HepG2 (cell line): ENCODE measurements around the gene NAA35. TPM values are rescaled to one million over a fixed set of nuclear protein-coding genes. Genes with fewer than 3 reads are reported as not detected.

ENCODE experiments used
- FOXP1 ChIP-seq, 2 experiments: fragments of 450-650 bp in 1 of 2; IDR thresholded peaks; 2 replicates each; pipeline ENCODE4 v1.6.1; 2017 to 2018; ENCODE audit warnings: antibody characterized with exemption in 1 of 2
- KDM1A ChIP-seq: IDR thresholded peaks from 2 replicates; pipeline ENCODE4 v1.6.1; 2016; ENCODE audit warnings: missing compliant biosample characterization
- KLF12 ChIP-seq: sonication (generic); formaldehyde crosslinking; IDR thresholded peaks from 2 replicates; pipeline ENCODE4 v1.4.0; 2020; ENCODE audit warnings: missing genetic modification reagents, borderline replicate concordance
- MAX ChIP-seq: IDR thresholded peaks from 2 replicates; pipeline ENCODE4 v1.6.1; 2012; ENCODE audit warnings: inconsistent platforms
- MBD4 ChIP-seq: IDR thresholded peaks from 2 replicates; pipeline ENCODE4 v1.6.1; 2012; ENCODE audit warnings: low read length, inconsistent platforms, borderline replicate concordance
- MED1 ChIP-seq: sonication (generic); formaldehyde crosslinking; IDR thresholded peaks from 2 replicates; pipeline ENCODE4 v1.4.0; 2020; ENCODE audit warnings: missing genetic modification reagents
- MXD4 ChIP-seq: IDR thresholded peaks from 2 replicates; pipeline ENCODE4 v1.6.1; 2016; ENCODE audit warnings: mild to moderate bottlenecking, missing biosample characterization, missing genetic modification reagents
- MYPOP ChIP-seq: sonication (generic); formaldehyde crosslinking; IDR thresholded peaks from 2 replicates; pipeline ENCODE4 v1.8.1; 2023; ENCODE audit warnings: mild to moderate bottlenecking, moderate library complexity, missing genetic modification reagents
- NAIF1 ChIP-seq: sonication (generic); formaldehyde crosslinking; IDR thresholded peaks from 2 replicates; pipeline ENCODE4 v1.5.0; 2020; ENCODE audit warnings: mild to moderate bottlenecking, missing genetic modification reagents, borderline replicate concordance
- NFKBIZ ChIP-seq: IDR thresholded peaks from 2 replicates; pipeline ENCODE4 v1.6.1; 2018; ENCODE audit warnings: missing genetic modification reagents, missing compliant biosample characterization
- PATZ1 ChIP-seq: sonication (generic); formaldehyde crosslinking; IDR thresholded peaks from 2 replicates; pipeline ENCODE4 v1.4.0; 2020; ENCODE audit warnings: missing genetic modification reagents
- POLR2A ChIP-seq, 2 experiments: IDR thresholded peaks; 2 replicates each; pipeline ENCODE4 v1.6.1; 2011; ENCODE audit warnings: low read depth in 2 of 2, low read length in 2 of 2, mild to moderate bottlenecking in 1 of 2, moderate library complexity in 1 of 2; ENCODE audit not compliant: insufficient read depth in 1 of 2
- POLR2AphosphoS5 ChIP-seq: IDR thresholded peaks from 2 replicates; pipeline ENCODE4 v1.6.1; 2012; ENCODE audit warnings: low read depth, low read length
- SIN3A ChIP-seq: IDR thresholded peaks from 2 replicates; pipeline ENCODE4 v1.6.1; 2011; ENCODE audit warnings: low read depth, mild to moderate bottlenecking, control low read depth, low read length, borderline replicate concordance
- SOX6 ChIP-seq, 2 experiments: fragments of 450-650 bp in 1 of 2; sonication (generic) in 1 of 2; formaldehyde crosslinking in 1 of 2; IDR thresholded peaks; 2 replicates each; pipeline versions ENCODE4 v1.4.0 to v1.6.1; 2017 to 2020; ENCODE audit warnings: antibody characterized with exemption in 1 of 2, mild to moderate bottlenecking in 1 of 2, missing genetic modification reagents in 1 of 2
- TBL1XR1 ChIP-seq: fragments of 150-350 bp; IDR thresholded peaks from 2 replicates; pipeline ENCODE4 v1.6.1; 2014; ENCODE audit warnings: borderline replicate concordance, low read length; ENCODE audit not compliant: partially characterized antibody
- TCF7 ChIP-seq: sonication (generic); IDR thresholded peaks from 2 replicates; pipeline ENCODE4 v1.6.1; 2016; ENCODE audit warnings: antibody characterized with exemption, low read depth
- YY1 ChIP-seq: IDR thresholded peaks from 2 replicates; pipeline ENCODE4 v1.6.1; 2011; ENCODE audit warnings: low read length, low read depth, moderate library complexity, mild to moderate bottlenecking; ENCODE audit not compliant: insufficient read depth, insufficient replicate concordance
- ZC3H13 ChIP-seq: sonication (generic); formaldehyde crosslinking; IDR thresholded peaks from 2 replicates; pipeline ENCODE4 v1.8.1; 2023; ENCODE audit warnings: mild to moderate bottlenecking, missing genetic modification reagents, moderate library complexity
- ZNF564 ChIP-seq: sonication (generic); formaldehyde crosslinking; IDR thresholded peaks from 2 replicates; pipeline ENCODE4 v1.8.1; 2023; ENCODE audit warnings: mild to moderate bottlenecking, missing genetic modification reagents
- ZNF749 ChIP-seq: sonication (generic); formaldehyde crosslinking; IDR thresholded peaks from 2 replicates; pipeline ENCODE4 v1.8.0; 2022; ENCODE audit warnings: mild to moderate bottlenecking, missing genetic modification reagents, moderate library complexity, borderline replicate concordance
- ZSCAN22 ChIP-seq: sonication (generic); formaldehyde crosslinking; IDR thresholded peaks from 2 replicates; pipeline ENCODE4 v1.4.0; 2020; ENCODE audit warnings: mild to moderate bottlenecking, missing genetic modification reagents
- polyA plus RNA-seq, 8 experiments: library from polyadenylated mRNA; depleted of rRNA in 3 of 8; stranded (reverse) in 7 of 8; unstranded in 1 of 8; fragments of >200 nt; fragmentation: Illumina TruSeq in 4 of 8; extraction: Trizol in 4 of 8; gene quantifications; 2 replicates each; pipeline versions ENCODE4 v1.2.1 to v1.2.3, GENCODE V29; 2011 to 2016; ENCODE audit warnings: low read depth in 4 of 8, missing spikeins in 1 of 8, mixed read lengths in 1 of 8; ENCODE audit not compliant: insufficient read depth in 1 of 8
- total RNA-seq, 5 experiments: library from RNA; depleted of rRNA; stranded (reverse); fragments of >200 nt; fragmentation: Illumina TruSeq; extraction: Trizol; gene quantifications; 2 replicates each; pipeline ENCODE4 v1.2.3, GENCODE V29; 2016; ENCODE audit warnings: low read depth in 1 of 5
- TF ChIP-seq, protein P1 (sequence below): IDR thresholded peaks from 2 replicates; pipeline ENCODE4 v1.6.1; 2018; ENCODE audit warnings: missing genetic modification reagents, mild to moderate bottlenecking, missing compliant biosample characterization
- TF ChIP-seq, protein P2 (sequence below): sonication (generic); formaldehyde crosslinking; conservative IDR thresholded peaks from 2 replicates; pipeline ENCODE4 v1.5.0; 2020; ENCODE audit warnings: missing genetic modification reagents

Gene NAA35
- total and polyA plus RNA-seq, 2 of the 13 experiments (the other 11 are each of a cell fraction or from before 2014, with no cell fraction given), result 21.6 to 28.9 TPM

GRCh38 chr9:85940832-85941621, at the start of gene NAA35 (continued):
- TF ChIP-seq POLR2AphosphoS5, result no peak; the same call in 1 of the 2 replicates
- TF ChIP-seq SIN3A, result peak; percentile 56; the same call in 1 of the 2 replicates
- TF ChIP-seq YY1, result peak; percentile 91
- TF ChIP-seq ZNF564, result peak; percentile 79; the same call in 1 of the 2 replicates
- no peak for TF ChIP-seq KLF12 (CRISPR knock-in tag)
- TF ChIP-seq MED1 (CRISPR knock-in tag), result peak; percentile 8; the same call in 1 of the 2 replicates
- 0 out of 2 replicates have a peak, but pooled peaks have one; percentile 33 for TF ChIP-seq PATZ1 (CRISPR knock-in tag)
- no peak for TF ChIP-seq FOXP1 (IDR thresholded peaks at IDR 0.05)
- no peak for TF ChIP-seq FOXP1 (CRISPR knock-in tag; IDR thresholded peaks at IDR 0.05)
- peak; percentile 22; the same call in 1 of the 2 replicates for TF ChIP-seq MXD4
- no peak for TF ChIP-seq TBL1XR1
- no peak for TF ChIP-seq MBD4
- TF ChIP-seq MAX, result peak; percentile 85
- TF ChIP-seq POLR2A (IDR thresholded peaks at IDR 0.05; ENCODE audit: insufficient read depth in 1 of 2, low read depth in 2 of 2, low read length in 2 of 2), result peak; percentile 38 to 80; a peak in 3 of 4 replicates
- TF ChIP-seq NAIF1, result peak; percentile 65; the same call in 1 of the 2 replicates
- TF ChIP-seq, protein P1, sequence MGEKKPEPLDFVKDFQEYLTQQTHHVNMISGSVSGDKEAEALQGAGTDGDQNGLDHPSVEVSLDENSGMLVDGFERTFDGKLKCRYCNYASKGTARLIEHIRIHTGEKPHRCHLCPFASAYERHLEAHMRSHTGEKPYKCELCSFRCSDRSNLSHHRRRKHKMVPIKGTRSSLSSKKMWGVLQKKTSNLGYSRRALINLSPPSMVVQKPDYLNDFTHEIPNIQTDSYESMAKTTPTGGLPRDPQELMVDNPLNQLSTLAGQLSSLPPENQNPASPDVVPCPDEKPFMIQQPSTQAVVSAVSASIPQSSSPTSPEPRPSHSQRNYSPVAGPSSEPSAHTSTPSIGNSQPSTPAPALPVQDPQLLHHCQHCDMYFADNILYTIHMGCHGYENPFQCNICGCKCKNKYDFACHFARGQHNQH (CRISPR knock-in tag), result peak; percentile 51; the same call in 1 of the 2 replicates
- TF ChIP-seq, protein P2, sequence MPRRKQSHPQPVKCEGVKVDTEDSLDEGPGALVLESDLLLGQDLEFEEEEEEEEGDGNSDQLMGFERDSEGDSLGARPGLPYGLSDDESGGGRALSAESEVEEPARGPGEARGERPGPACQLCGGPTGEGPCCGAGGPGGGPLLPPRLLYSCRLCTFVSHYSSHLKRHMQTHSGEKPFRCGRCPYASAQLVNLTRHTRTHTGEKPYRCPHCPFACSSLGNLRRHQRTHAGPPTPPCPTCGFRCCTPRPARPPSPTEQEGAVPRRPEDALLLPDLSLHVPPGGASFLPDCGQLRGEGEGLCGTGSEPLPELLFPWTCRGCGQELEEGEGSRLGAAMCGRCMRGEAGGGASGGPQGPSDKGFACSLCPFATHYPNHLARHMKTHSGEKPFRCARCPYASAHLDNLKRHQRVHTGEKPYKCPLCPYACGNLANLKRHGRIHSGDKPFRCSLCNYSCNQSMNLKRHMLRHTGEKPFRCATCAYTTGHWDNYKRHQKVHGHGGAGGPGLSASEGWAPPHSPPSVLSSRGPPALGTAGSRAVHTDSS (CRISPR knock-in tag), result no peak
- TF ChIP-seq ZSCAN22 (CRISPR knock-in tag), result no peak
- TF ChIP-seq ZC3H13 (CRISPR knock-in tag), result peak; percentile 72; the same call in 1 of the 2 replicates
- no peak for TF ChIP-seq TCF7
- no peak for TF ChIP-seq NFKBIZ (CRISPR knock-in tag)
- TF ChIP-seq ZNF749, result peak; percentile 71; the same call in 1 of the 2 replicates
- no peak for TF ChIP-seq KDM1A
- TF ChIP-seq SOX6 (IDR thresholded peaks at IDR 0.05), result no peak
- TF ChIP-seq SOX6 (CRISPR knock-in tag; IDR thresholded peaks at IDR 0.05), result no peak; the same call in 1 of the 2 replicates
- TF ChIP-seq MYPOP, result peak; percentile 53; the same call in 1 of the 2 replicates
